GM19043 (cell line): Measurements from ENCODE around the gene IFT43.
A peak's percentile ranks its signal among the peaks of the same experiment; 100 is the strongest.

Source experiments
- ATAC-seq: cut with Tn5 transposase; IDR thresholded peaks from one replicate; pipeline ENCODE4 v1.9.1; 2021; ENCODE audit warnings: low read depth; ENCODE audit not compliant: unreplicated experiment

IFT43 gene

GRCh38 chr14:75985618-75986438 lies at the start of gene IFT43:
Gene IFT43 (plus strand): TSS chr14:75985763. CDS start chr14:75985787, 24 bp downstream.
- ATAC-seq, result peak; percentile 65

- no peak for ATAC-seq
Observed at GRCh38 chr14:75939200-75939599, 46.4 kb upstream of the IFT43 start.

- ATAC-seq, result no peak
Observed at GRCh38 chr14:75941030-75941429, 44.5 kb upstream of the IFT43 start.

DNA sequence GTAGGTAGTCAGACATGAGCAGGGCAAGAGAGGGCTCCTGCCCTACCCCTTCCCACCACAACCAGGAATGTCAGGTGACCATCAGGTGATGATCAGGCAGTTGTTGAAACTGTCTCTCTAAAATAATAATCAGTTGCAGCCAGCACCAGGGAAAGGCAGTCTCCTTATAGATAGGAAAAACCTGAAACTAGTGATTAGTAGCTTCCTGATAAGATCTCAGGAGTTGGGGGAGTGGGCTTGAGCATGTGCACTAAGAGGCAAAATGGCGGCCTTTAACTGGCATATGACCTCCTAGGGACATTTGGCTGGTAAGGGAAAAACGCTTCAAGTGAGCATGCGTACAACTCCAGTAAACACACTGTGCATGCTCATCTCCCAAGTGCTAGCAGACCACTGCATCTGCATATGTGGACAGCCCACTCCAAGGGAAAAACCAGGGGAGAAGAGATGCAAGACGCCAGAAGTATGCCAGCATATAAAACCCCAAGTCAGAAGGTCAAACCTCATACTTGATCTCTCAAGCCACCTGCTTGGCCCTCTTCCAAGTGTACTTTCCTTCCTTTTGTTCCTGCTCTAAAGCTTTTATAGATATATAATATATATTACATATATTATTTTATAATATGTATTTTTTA lies 40.8 kb upstream of the IFT43 start:
- no peak for ATAC-seq

- ATAC-seq, result no peak
Observed at GRCh38 chr14:75946785-75947184, 38.8 kb upstream of the IFT43 start.

DNA sequence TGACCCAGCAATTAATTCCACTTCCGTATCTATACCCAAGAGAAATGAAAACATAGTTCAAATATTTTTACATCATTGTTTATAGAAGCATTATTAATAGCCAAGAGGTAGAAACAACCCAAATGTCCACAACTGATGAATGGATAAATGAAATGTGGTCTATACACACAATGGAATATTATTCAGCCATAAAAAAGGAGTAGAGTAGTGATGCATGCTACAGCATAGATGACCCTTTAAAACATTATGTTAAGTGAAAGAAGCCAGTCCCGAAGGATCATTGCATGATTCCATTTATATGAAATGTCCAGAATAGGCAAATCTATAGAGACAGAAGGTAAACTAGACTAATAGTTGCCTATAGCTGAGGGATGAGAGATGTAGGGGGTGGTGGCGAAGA lies 33.1 kb upstream of the IFT43 start:
- ATAC-seq, result no peak

DNA sequence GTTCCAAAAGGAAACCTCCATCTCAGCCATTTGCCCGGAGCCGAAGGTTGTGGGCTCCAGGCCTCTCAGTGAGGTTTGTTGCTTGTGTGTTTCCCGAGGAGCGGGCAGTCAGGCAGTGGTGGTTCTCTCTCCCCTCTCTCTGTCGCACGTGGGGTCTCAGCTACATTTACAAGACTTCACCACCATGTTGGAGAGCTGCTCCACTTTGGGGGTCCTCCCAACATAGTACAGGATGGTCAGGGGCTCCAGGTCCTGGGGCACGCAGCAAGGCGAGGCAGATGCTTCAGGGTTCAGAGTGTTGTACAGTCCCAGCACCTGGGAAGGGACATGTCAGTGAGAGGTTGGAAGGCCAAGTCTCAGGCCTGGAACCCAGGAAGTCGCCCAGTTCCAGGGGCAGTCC lies 26.5 kb upstream of the IFT43 start:
- ATAC-seq, result no peak

DNA sequence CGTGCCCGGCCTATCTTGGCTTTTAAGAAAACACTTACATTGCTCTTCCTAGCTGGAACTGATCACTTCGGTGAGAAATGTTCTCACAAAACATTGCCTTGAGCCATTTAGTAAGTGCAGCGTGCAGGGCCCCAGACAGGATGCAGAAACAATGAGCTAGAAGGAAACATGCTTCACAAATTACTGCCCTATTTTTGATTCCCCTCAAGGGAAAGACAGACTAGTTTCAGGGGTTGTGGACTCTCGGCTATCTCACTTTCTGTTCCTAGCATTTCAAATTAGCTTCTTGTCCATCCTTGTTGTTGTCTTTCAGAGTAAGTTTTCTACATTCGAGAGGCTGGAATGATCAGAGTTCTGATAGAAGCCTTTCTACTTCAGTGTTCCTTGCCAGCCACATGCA lies 25.3 kb upstream of the IFT43 start:
- ATAC-seq, result peak; percentile 78

- no peak for ATAC-seq
Observed at GRCh38 chr14:75961662-75962061, 23.9 kb upstream of the IFT43 start.

GRCh38 chr14:75967866-75968265 lies 17.7 kb upstream of the IFT43 start:
- ATAC-seq, result no peak

GRCh38 chr14:75968456-75968855 lies 17.1 kb upstream of the IFT43 start:
- no peak for ATAC-seq

- ATAC-seq, result no peak
Observed at GRCh38 chr14:75969126-75969525, 16.4 kb upstream of the IFT43 start.

DNA sequence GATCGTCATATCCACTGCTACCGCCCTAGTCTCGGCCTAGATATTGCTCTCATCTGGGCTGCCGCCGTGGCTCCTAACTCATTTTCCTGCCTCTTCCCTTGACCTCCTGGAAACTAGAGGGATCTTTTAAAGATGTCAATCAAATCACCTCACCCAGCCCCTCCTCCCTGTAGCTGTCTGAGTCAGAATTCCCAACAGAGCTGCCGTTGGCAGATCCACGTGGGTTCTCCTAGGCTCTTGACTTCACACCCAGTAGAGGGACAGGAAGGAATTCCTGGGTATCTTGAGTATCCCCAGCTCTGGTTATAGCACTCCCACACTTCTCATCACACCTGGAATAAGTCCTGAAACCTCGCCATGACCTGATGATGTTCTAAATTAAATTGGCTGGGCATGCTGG lies 15.7 kb upstream of the IFT43 start:
- no peak for ATAC-seq

GRCh38 chr14:75970989-75971388 lies 14.6 kb upstream of the IFT43 start:
- ATAC-seq, result no peak

DNA sequence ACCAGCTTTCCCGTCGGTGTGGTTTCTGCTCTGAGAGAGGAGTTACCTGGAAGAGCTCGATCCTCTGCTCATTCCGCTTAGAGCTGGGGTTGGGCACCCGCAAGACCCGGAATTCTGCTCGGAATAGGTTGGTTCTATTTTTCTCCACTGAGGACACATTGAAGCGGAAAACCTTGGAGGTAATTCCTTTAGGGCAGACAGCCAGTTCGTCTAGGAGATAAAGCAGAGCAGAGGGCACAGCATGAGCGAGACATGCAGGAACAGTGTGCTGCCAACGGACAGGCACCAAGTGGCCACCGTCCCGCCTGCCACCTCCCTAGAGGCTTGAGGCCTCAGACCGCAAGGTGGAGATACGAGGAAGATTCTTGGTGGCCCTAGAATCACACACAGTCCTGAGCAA lies 14.1 kb upstream of the IFT43 start:
- no peak for ATAC-seq

- no peak for ATAC-seq
Observed at GRCh38 chr14:75972801-75973421, 12.7 kb upstream of the IFT43 start.

- no peak for ATAC-seq
Observed at GRCh38 chr14:75976826-75977581, 8.6 kb upstream of the IFT43 start.

DNA sequence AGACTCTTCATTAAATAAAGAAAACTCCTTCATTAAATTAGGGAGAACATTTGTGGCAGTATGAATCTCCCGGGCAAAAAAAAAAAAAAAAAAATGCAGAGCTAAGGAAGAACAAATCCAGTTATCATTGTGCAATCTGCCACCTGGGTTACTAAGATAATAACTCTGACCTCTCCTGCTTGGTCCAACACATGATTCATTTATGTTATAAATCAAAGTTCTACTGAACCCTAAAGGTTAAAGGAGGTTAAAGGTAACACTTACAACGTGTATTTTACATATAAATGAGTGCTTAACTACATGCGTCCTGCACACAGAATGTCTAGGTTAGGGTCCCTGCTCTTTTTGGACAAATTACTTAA lies 8.0 kb upstream of the IFT43 start:
- no peak for ATAC-seq

DNA sequence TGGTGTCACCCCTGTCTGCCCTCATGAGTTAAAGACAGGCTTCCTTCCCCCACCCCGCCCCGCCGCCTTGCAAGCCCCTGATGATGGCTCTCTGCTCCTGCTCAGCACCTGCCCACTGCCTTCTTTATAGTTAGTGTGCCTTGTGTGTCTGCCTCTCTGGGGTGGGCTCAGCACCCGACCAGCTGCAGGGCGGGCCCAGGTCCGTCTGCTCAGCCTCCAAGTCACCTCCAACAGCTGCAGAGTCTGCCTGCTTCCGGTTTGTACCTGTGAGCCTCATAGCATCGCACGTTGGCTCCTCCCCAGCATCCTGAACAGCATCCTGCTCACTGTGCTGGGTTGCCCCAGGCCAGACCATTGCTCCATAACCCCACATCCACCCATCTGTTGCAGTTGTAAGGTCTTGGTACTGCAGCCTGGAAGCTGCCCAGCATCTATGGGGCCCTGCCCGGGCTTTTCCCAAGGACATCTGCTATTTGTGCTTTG lies 7.3 kb upstream of the IFT43 start:
- ATAC-seq, result no peak

- ATAC-seq, result no peak
Observed at GRCh38 chr14:75979071-75979571, 6.4 kb upstream of the IFT43 start.
